ENCODE results near the gene SELENOO. TPM values are rescaled to one million over a fixed set of nuclear protein-coding genes. Genes with fewer than 3 reads are reported as not detected.

Gene SELENOO
- total RNA-seq, 1 experiment from 2014 or later: 32.8 TPM

DNA sequence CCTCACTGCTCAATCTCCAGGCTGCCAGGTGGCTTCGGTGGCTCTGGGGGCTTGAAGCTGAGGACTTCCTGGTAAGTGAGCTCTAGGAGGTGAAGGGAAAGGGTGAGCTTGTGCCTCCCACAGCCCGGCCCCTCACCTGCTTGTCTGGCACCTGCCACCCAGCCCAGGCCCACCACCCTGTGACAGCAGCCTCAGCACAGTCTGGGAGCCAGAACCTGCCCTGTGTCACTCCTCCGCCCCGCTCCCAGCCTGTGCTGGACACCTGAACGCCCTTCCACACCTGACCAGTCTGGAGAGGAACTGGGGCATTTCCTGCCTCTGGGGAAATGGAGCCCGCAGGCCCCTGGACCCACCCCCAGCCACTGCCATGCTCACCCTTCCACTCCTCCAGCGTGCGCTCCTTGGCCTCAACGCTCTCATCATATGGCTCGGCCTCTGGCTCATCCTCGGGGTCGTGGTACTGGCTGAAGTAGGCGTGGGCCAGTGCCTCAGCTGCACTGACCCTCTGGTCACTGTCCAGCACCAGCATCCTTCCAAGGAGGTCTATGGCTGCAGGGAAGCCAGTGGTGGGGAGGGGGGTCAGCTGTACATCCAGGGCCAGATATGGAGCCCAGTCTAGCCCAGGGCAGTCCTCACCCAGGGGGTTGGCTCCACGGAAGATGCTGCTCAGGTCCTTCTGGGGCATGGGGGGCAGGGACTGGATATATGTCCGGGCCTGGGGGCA is 64.3 kb downstream of the SELENOO start:
- no peaks in the 10 kb centered on the region for H3K9me3 ChIP-seq (ENCODE audit: low read length)
- ChIA-PET CTCF (no interaction called here), POLR2A (ENCODE audit: unreplicated experiment) (no interaction called here)
- peaks cover 10% of the 10 kb centered on the region for H3K4me1 ChIP-seq (ENCODE audit: insufficient read depth, low read length)
- no peak overlapping the region for H2AFZ ChIP-seq (ENCODE audit: low read length)
- H3K9me2 ChIP-seq (replicated peaks; ENCODE audit: low read length): no peaks in the 10 kb centered on the region
- H4K20me1 ChIP-seq (ENCODE audit: low read length): no peaks in the 10 kb centered on the region
- no peaks in the 10 kb centered on the region for H3F3A ChIP-seq (ENCODE audit: low read length, unreplicated experiment)
- peaks cover 8% of the 10 kb centered on the region for H3K79me2 ChIP-seq (ENCODE audit: low read length)
- no peak overlapping the region for H3K9ac ChIP-seq (ENCODE audit: low read length)
- no peaks in the 10 kb centered on the region for H3K36me3 ChIP-seq (ENCODE audit: low read depth, low read length)
- no peaks in the 10 kb centered on the region for H3K27me3 ChIP-seq (ENCODE audit: low read length)
- ATAC-seq (no peak), DNase-seq (no peak)
- H3K4me3 ChIP-seq (ENCODE audit: low read length): no peak overlapping the region
- H3K4me2 ChIP-seq (ENCODE audit: low read length): no peak overlapping the region
- BruUV-seq (replicated peaks): no TSS peak
- no peak overlapping the region for H3K27ac ChIP-seq (ENCODE audit: low read length)
- intact Hi-C loops (cut with micrococcal nuclease): no loop called here
- TF ChIP-seq, protein P1, sequence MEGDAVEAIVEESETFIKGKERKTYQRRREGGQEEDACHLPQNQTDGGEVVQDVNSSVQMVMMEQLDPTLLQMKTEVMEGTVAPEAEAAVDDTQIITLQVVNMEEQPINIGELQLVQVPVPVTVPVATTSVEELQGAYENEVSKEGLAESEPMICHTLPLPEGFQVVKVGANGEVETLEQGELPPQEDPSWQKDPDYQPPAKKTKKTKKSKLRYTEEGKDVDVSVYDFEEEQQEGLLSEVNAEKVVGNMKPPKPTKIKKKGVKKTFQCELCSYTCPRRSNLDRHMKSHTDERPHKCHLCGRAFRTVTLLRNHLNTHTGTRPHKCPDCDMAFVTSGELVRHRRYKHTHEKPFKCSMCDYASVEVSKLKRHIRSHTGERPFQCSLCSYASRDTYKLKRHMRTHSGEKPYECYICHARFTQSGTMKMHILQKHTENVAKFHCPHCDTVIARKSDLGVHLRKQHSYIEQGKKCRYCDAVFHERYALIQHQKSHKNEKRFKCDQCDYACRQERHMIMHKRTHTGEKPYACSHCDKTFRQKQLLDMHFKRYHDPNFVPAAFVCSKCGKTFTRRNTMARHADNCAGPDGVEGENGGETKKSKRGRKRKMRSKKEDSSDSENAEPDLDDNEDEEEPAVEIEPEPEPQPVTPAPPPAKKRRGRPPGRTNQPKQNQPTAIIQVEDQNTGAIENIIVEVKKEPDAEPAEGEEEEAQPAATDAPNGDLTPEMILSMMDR (conservative IDR thresholded peaks at IDR 0.05; ENCODE audit: low read depth, low read length): no peak
- no peak for TF ChIP-seq EZH2phosphoT487 (IDR thresholded peaks at IDR 0.05; ENCODE audit: borderline replicate concordance, low read length)
- TF ChIP-seq EZH2 (IDR thresholded peaks at IDR 0.05; ENCODE audit: low read length, unreplicated experiment): no peak

DNA sequence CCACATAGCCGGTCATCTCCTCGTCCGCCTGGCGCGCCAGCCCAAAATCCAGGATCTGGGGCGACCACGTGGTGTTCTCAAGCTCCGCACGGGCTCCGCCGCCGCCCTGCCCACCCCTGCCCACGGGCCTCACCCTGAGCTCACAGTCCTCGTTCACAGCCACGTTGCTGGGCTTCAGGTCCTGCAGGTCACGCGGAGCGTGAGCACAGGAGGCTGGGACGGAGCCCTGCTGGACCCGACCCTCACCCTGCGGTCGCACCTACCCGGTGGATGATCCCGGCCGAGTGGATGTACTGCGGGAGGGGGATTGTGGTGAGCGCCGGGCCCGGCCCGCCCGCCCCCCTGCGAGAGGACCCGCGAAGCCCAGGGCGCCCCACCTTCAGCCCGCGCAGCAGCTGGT is 66.2 kb downstream of the SELENOO start:
- no peak overlapping the region for H3K27ac ChIP-seq (ENCODE audit: low read length)
- TF ChIP-seq, protein P1 (conservative IDR thresholded peaks at IDR 0.05; ENCODE audit: low read depth, low read length): no peak
- TF ChIP-seq EZH2 (IDR thresholded peaks at IDR 0.05; ENCODE audit: low read length, unreplicated experiment): no peak
- TF ChIP-seq EZH2phosphoT487 (IDR thresholded peaks at IDR 0.05; ENCODE audit: borderline replicate concordance, low read length): no peak
- peaks cover 22% of the 10 kb centered on the region for H3K4me1 ChIP-seq (ENCODE audit: insufficient read depth, low read length)
- H2AFZ ChIP-seq (ENCODE audit: low read length): no peak overlapping the region
- no peaks in the 10 kb centered on the region for H3K9me2 ChIP-seq (replicated peaks; ENCODE audit: low read length)
- H3K9ac ChIP-seq (ENCODE audit: low read length): no peak overlapping the region
- H3F3A ChIP-seq (ENCODE audit: low read length, unreplicated experiment): no peaks in the 10 kb centered on the region
- no peak for DNase-seq
- no TSS peak for BruUV-seq (replicated peaks)
- no peak overlapping the region for H3K4me2 ChIP-seq (ENCODE audit: low read length)
- no peaks in the 10 kb centered on the region for H4K20me1 ChIP-seq (ENCODE audit: low read length)
- no peaks in the 10 kb centered on the region for H3K27me3 ChIP-seq (ENCODE audit: low read length)
- no peak overlapping the region for H3K4me3 ChIP-seq (ENCODE audit: low read length)
- ATAC-seq: no peak
- H3K36me3 ChIP-seq (ENCODE audit: low read depth, low read length): no peaks in the 10 kb centered on the region
- CTCF ChIA-PET: no interaction called here
- intact Hi-C loops (cut with micrococcal nuclease): no loop called here
- POLR2A ChIA-PET (ENCODE audit: unreplicated experiment): no interaction called here
- no peaks in the 10 kb centered on the region for H3K79me2 ChIP-seq (ENCODE audit: low read length)
- H3K9me3 ChIP-seq (ENCODE audit: low read length): no peaks in the 10 kb centered on the region

Other genes with a start within 250 kb of the SELENOO start
- 61.7 and 72.8 TPM in 2 replicates for gene PIM3, start 240.2 kb upstream of the SELENOO start, total RNA-seq (2014; rRNA removed)
- 0.04 TPM in 1 of 2 replicates, not detected in the other for gene IL17REL, start 188.2 kb upstream of the SELENOO start, total RNA-seq (2014; rRNA removed)
- gene TTLL8, start 142.7 kb upstream of the SELENOO start, total RNA-seq (2014; rRNA removed): not detected in 2 replicates
- gene MLC1, start 115.6 kb upstream of the SELENOO start, total RNA-seq (2014; rRNA removed): 0.62 TPM in 1 of 2 replicates, not detected in the other
- 0.26 and 1.6 TPM in 2 replicates for gene MOV10L1, start 111.0 kb upstream of the SELENOO start, total RNA-seq (2014; rRNA removed)
- 9.4 and 11.9 TPM in 2 replicates for gene PANX2, start 30.3 kb upstream of the SELENOO start, total RNA-seq (2014; rRNA removed)
- 53.4 and 59.8 TPM in 2 replicates for gene TRABD, start 15.1 kb upstream of the SELENOO start, total RNA-seq (2014; rRNA removed)
- 32.1 and 39.5 TPM in 2 replicates for gene TUBGCP6, start 44.0 kb downstream of the SELENOO start, total RNA-seq (2014; rRNA removed)
- gene HDAC10, start 50.3 kb downstream of the SELENOO start, total RNA-seq (2014; rRNA removed): 25.8 and 34.5 TPM in 2 replicates
- gene MAPK12, start 60.7 kb downstream of the SELENOO start, total RNA-seq (2014; rRNA removed): 22.4 and 22.5 TPM in 2 replicates
- gene MAPK11, start 69.4 kb downstream of the SELENOO start, total RNA-seq (2014; rRNA removed): 7.0 and 7.6 TPM in 2 replicates
- gene PLXNB2, start 106.6 kb downstream of the SELENOO start, total RNA-seq (2014; rRNA removed): 68.2 and 82.9 TPM in 2 replicates
- gene DENND6B, start 126.0 kb downstream of the SELENOO start, total RNA-seq (2014; rRNA removed): 1.1 and 1.7 TPM in 2 replicates
- gene PPP6R2, start 142.3 kb downstream of the SELENOO start, total RNA-seq (2014; rRNA removed): 46.2 and 54.0 TPM in 2 replicates

All from PC-3 (cell line).